A375 (cell line): Measurements from ENCODE around the gene TENT4B. TPM values are rescaled to one million over a fixed set of nuclear protein-coding genes. Genes with fewer than 3 reads are reported as not detected.

Experiments
- small RNA-seq: library from RNA; depleted of rRNA; stranded (forward); fragments of <200 nt; gene quantifications from one replicate; pipeline ENCODE3, GENCODE V24; 2014
- total RNA-seq: library from RNA; depleted of rRNA; stranded (reverse); fragments of >200 nt; shearing (Covaris generic); gene quantifications from 2 replicates; pipeline ENCODE4 v1.2.3, GENCODE V29; 2014; rRNA removed

Gene TENT4B
- 9.0 and 9.9 TPM in 2 replicates for total RNA-seq

GRCh38 chr16:50152807-50153595 is at the start of gene TENT4B:
TSS of gene TENT4B (plus strand) at chr16:50153306. CDS start at chr16:50153622, 316 bp downstream.

GRCh38 chr16:50266337-50267091 is 113.4 kb downstream of the TENT4B start, which contains the start of gene ADCY7:
TSS of gene ADCY7 (plus strand) at chr16:50266551. CDS start at chr16:50288180, 21,629 bp downstream.

Small RNA genes lying within 50 kb of the gene (small RNA-seq; reads per million reads assigned to genes)
- gene RF00156 (0.17 reads per million), gene RPL10P14 (not detected)

Other genes with a start within 250 kb of the TENT4B start
- gene CNEP1R1, start 128.1 kb upstream of the TENT4B start, total RNA-seq = 7.2 and 9.4 TPM in 2 replicates
- gene HEATR3, start 87.3 kb upstream of the TENT4B start, total RNA-seq = 16.9 and 19.6 TPM in 2 replicates
- gene ADCY7, start 113.2 kb downstream of the TENT4B start, total RNA-seq = 37.6 and 41.2 TPM in 2 replicates
- gene BRD7, start 215.7 kb downstream of the TENT4B start, total RNA-seq = 66.9 and 77.4 TPM in 2 replicates